Endothelial cell of umbilical vein (primary cell): ENCODE measurements around the gene CDRT15. TPM values are rescaled to one million over a fixed set of nuclear protein-coding genes. Genes with fewer than 3 reads are reported as not detected.

Experiments used
- BruUV-seq: library from RNA; stranded (reverse); fragments of 400-500 nt; replicated peaks from 2 replicates; lab custom pipeline; 2021; lab: Mats Ljungman, UMichigan
- CTCF ChIA-PET: fragments of 300-600, 350-600 bp; sonication (Branson Sonifier 250); formaldehyde crosslinking; loops from one replicate; lab custom pipeline; 2021; ENCODE audit warnings: antibody characterized with exemption, inconsistent platforms; lab: Charles Lee
- POLR2A ChIA-PET: fragments of 300-600, 350-600 bp; sonication (Branson Sonifier 250); formaldehyde crosslinking; loops from one replicate; lab custom pipeline; 2021; ENCODE audit warnings: antibody characterized with exemption, inconsistent platforms; lab: Charles Lee
- DNase-seq: peaks from one replicate; pipeline ENCODE4 v3.0.0-alpha.2; 2011; ENCODE audit warnings: low read depth, low spot score
- FAIRE-seq: peaks from 2 replicates; lab custom pipeline; 2011; peaks lifted over from hg19 to GRCh38; lab: Jason Lieb, UNC
- H2AFZ ChIP-seq: 2 replicates; pipeline ENCODE4 v1.6.0; 2012; ENCODE audit warnings: low read depth, low read length, control low read depth, inconsistent platforms
- H3K27ac ChIP-seq: 2 replicates; pipeline ENCODE4 v1.5.1; 2011; ENCODE audit warnings: low read depth, mild to moderate bottlenecking, control low read depth, low read length, moderate library complexity; ENCODE audit not compliant: insufficient read depth
- H3K27me3 ChIP-seq, 2 experiments: 2 replicates each; pipeline versions ENCODE4 v1.6.0 to v1.6.1; 2011; ENCODE audit warnings: low read length in 2 of 2, mixed read lengths in 1 of 2; ENCODE audit not compliant: control insufficient read depth in 2 of 2, insufficient read depth in 2 of 2
- H3K36me3 ChIP-seq, 2 experiments: 2 replicates in 1 of 2; 3 replicates in 1 of 2; pipeline ENCODE4 v1.5.1; 2011; ENCODE audit warnings: low read length in 2 of 2, mild to moderate bottlenecking in 1 of 2, moderate library complexity in 1 of 2; ENCODE audit not compliant: control insufficient read depth in 2 of 2, insufficient read depth in 2 of 2; ENCODE audit errors: extremely low read depth in 1 of 2
- H3K4me1 ChIP-seq: 3 replicates; pipeline ENCODE4 v1.5.1; 2011; ENCODE audit warnings: mild to moderate bottlenecking, low read length; ENCODE audit not compliant: control insufficient read depth, insufficient read depth; ENCODE audit errors: extremely low read depth
- H3K4me2 ChIP-seq: 2 replicates; pipeline ENCODE4 v1.6.1; 2011; ENCODE audit warnings: low read length, control low read depth, mixed read lengths; ENCODE audit not compliant: insufficient read depth
- H3K4me3 ChIP-seq, 3 experiments: fragments of 200-600 bp in 1 of 3; sonication (generic), shearing (Covaris generic) in 1 of 3; replicated peaks in 1 of 3; 2 replicates each; pipeline ENCODE4 v1.5.1; 2011 to 2016; ENCODE audit warnings: control low read depth in 3 of 3, low read length in 3 of 3, mild to moderate bottlenecking in 2 of 3, inconsistent platforms in 1 of 3, low read depth in 1 of 3, moderate library complexity in 1 of 3; ENCODE audit not compliant: insufficient read depth in 1 of 3
- H3K79me2 ChIP-seq: 2 replicates; pipeline ENCODE4 v1.6.0; 2012; ENCODE audit warnings: low read length, inconsistent platforms; ENCODE audit not compliant: control insufficient read depth, insufficient read depth
- H3K9ac ChIP-seq: replicated peaks from 2 replicates; pipeline ENCODE3; 2011; ENCODE audit warnings: low read length, control low read depth; ENCODE audit not compliant: insufficient read depth; ENCODE audit errors: extremely low read depth
- H3K9me1 ChIP-seq: replicated peaks from 3 replicates; pipeline ENCODE4 v1.6.0; 2011; ENCODE audit warnings: mild to moderate bottlenecking, low read length; ENCODE audit not compliant: control insufficient read depth, insufficient read depth; ENCODE audit errors: extremely low read depth
- H3K9me3 ChIP-seq: replicated peaks from 2 replicates; pipeline ENCODE4 v1.5.1; 2012; ENCODE audit warnings: low read length, inconsistent platforms; ENCODE audit not compliant: control insufficient read depth, insufficient read depth
- H4K20me1 ChIP-seq: replicated peaks from 2 replicates; pipeline ENCODE3; 2011; ENCODE audit warnings: mild to moderate bottlenecking, low read length; ENCODE audit not compliant: control insufficient read depth, insufficient read depth; ENCODE audit errors: extremely low read depth
- EZH2 ChIP-seq: IDR thresholded peaks from 2 replicates; pipeline ENCODE4 v1.6.1; 2012; ENCODE audit warnings: borderline replicate concordance, low read depth, mild to moderate bottlenecking, moderate library complexity, low read length, inconsistent platforms; ENCODE audit not compliant: severe bottlenecking
- FOS ChIP-seq: IDR thresholded peaks from 2 replicates; pipeline ENCODE4 v1.6.1; 2011; ENCODE audit warnings: mild to moderate bottlenecking, low read length, moderate library complexity, borderline replicate concordance; ENCODE audit not compliant: insufficient read depth
- GATA2 ChIP-seq: IDR thresholded peaks from 2 replicates; pipeline ENCODE4 v1.7.0; 2011; ENCODE audit warnings: low read depth, mild to moderate bottlenecking, moderate library complexity, mixed read lengths, low read length; ENCODE audit not compliant: insufficient read length, insufficient read depth
- JUN ChIP-seq: IDR thresholded peaks from 2 replicates; pipeline ENCODE4 v1.6.1; 2011; ENCODE audit warnings: borderline replicate concordance, low read depth; ENCODE audit not compliant: insufficient read length, insufficient read depth
- MAX ChIP-seq: IDR thresholded peaks from 2 replicates; pipeline ENCODE4 v1.6.1; 2011; ENCODE audit not compliant: insufficient read depth, insufficient read length
- MYC ChIP-seq: IDR thresholded peaks from one replicate; pipeline ENCODE4 v1.6.1; 2011; ENCODE audit warnings: mild to moderate bottlenecking, low read depth, low read length
- POLR2A ChIP-seq: IDR thresholded peaks from 2 replicates; pipeline ENCODE4 v1.6.1; 2012; ENCODE audit warnings: low read depth, mild to moderate bottlenecking, control low read depth, low read length
- POLR2AphosphoS5 ChIP-seq: IDR thresholded peaks from 2 replicates; pipeline ENCODE4 v1.6.1; 2012; ENCODE audit warnings: low read depth, mild to moderate bottlenecking, control low read depth, low read length, moderate library complexity; ENCODE audit not compliant: insufficient read depth
- dilution Hi-C: fragments of 300-500 bp; cut with MboI; formaldehyde crosslinking; loops from one replicate; pipeline ENCODE4 v1.15.0; 2019; ENCODE audit warnings: low sequenced_read_pairs; ENCODE audit not compliant: extremely low pct_ligation_motif_present
- intact Hi-C: fragments of 100-400 bp; cut with micrococcal nuclease; formaldehyde crosslinking; loops from one replicate; pipeline ENCODE4 v1.10.0; 2022
- polyA plus RNA-seq, 4 experiments: library from polyadenylated mRNA; depleted of rRNA in 3 of 4; stranded (reverse) in 3 of 4; unstranded in 1 of 4; fragments of >200 nt; gene quantifications; 2 replicates each; pipeline versions ENCODE4 v1.2.1 to v1.2.3, GENCODE V29; 2011 to 2012; ENCODE audit warnings: missing spikeins in 1 of 4
- total RNA-seq: library from RNA; stranded (reverse); gene quantifications from 2 replicates; pipeline ENCODE4 v1.2.3, GENCODE V29; 2021
- TF ChIP-seq, protein P1 (sequence below), 2 donors: IDR thresholded peaks; 1 replicate in 1 of 2; 2 replicates in 1 of 2; pipeline ENCODE4 v1.5.1; 2011; ENCODE audit warnings: low read length in 2 of 2, mild to moderate bottlenecking in 2 of 2, moderate library complexity in 2 of 2, control low read depth in 1 of 2, inconsistent platforms in 1 of 2, low read depth in 1 of 2; ENCODE audit not compliant: insufficient read depth in 1 of 2; ENCODE audit errors: extremely low read depth in 1 of 2

CDRT15 gene
- total and polyA plus RNA-seq, 2 donors (not counting 3 experiments of a cell fraction or from before 2014, with no cell fraction given), result not detected

DNA sequence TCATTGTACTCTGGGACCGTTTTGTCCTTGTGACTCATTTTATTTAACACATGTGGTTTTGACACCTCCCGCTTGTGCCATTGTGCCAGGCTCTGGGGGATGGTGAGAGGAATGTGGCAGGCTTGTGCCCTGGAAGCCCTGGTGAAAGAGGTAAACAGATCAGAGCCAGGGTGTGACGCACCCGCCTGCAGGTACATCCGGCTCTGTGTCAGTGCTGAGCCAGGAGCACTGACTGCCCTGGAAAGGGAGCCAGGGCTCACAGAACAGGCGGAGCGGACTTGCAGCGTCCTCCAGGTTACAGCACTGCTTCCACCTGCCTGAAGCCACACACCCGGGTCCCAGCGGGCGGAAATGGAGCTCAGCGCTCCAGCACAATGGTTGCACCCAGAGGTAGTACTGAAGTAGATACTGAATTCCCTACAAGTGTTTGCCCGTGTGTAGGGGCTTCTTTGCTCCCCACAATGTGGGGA, 30.6 kb downstream of the CDRT15 start:
- H3K27me3 ChIP-seq, result no peaks in the 10 kb centered on the region
- H3K9ac ChIP-seq, result no peak overlapping the region
- no peaks in the 10 kb centered on the region for H3K36me3 ChIP-seq
- no peaks in the 10 kb centered on the region for H3K9me3 ChIP-seq
- intact Hi-C loops (no loop called here), dilution Hi-C loops (no loop called here)
- H3K9me1 ChIP-seq, result no peaks in the 10 kb centered on the region
- no peak overlapping the region for H2AFZ ChIP-seq
- ChIA-PET CTCF (no interaction called here), POLR2A (no interaction called here)
- no peaks in the 10 kb centered on the region for H4K20me1 ChIP-seq
- no peaks in the 10 kb centered on the region for H3K79me2 ChIP-seq
- FAIRE-seq, result peak; percentile 78
- no peak overlapping the region for H3K4me3 ChIP-seq
- H3K4me1 ChIP-seq, result peaks cover 4% of the 10 kb centered on the region
- no peak overlapping the region for H3K27ac ChIP-seq
- TF ChIP-seq MYC (no peak), GATA2 (no peak)
- H3K4me2 ChIP-seq, result no peak overlapping the region
- no peak for DNase-seq
- no TSS peak for BruUV-seq

DNA sequence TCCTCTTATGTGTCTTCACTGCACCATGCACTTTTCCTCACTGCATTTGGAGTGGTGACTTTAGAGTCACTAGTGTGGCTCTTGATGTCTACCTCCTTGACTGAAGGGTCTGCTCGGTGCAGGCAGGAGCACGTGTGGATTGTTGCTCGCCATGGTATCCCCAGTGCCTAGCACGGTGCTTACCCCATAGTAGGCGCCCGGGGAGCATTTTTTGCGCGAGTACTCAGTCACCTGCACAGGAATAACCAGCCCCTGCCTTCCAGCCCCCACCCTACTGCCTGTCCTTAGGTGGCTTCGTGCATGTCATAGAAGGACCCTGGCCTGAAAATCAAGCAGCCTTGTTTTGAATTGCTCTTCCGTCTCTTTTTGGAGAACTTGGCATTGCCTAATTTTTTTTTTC, 31.3 kb downstream of the CDRT15 start:
- dilution Hi-C loops (no loop called here), intact Hi-C loops (no loop called here)
- POLR2A ChIA-PET, result no interaction called here
- Histone ChIP-seq H4K20me1 (no peaks in the 10 kb centered on the region), H3K36me3 (no peaks in the 10 kb centered on the region), H3K79me2 (no peaks in the 10 kb centered on the region), H3K9me1 (no peaks in the 10 kb centered on the region), H3K9ac (no peak overlapping the region), H3K27ac (no peak overlapping the region), H2AFZ (no peak overlapping the region), H3K9me3 (no peaks in the 10 kb centered on the region), H3K27me3 (no peaks in the 10 kb centered on the region), H3K4me3 (no peak overlapping the region), H3K4me1 (peaks cover 7% of the 10 kb centered on the region), H3K4me2 (no peak overlapping the region)
- no TSS peak for BruUV-seq
- CTCF ChIA-PET, result no interaction called here
- TF ChIP-seq, protein P1, sequence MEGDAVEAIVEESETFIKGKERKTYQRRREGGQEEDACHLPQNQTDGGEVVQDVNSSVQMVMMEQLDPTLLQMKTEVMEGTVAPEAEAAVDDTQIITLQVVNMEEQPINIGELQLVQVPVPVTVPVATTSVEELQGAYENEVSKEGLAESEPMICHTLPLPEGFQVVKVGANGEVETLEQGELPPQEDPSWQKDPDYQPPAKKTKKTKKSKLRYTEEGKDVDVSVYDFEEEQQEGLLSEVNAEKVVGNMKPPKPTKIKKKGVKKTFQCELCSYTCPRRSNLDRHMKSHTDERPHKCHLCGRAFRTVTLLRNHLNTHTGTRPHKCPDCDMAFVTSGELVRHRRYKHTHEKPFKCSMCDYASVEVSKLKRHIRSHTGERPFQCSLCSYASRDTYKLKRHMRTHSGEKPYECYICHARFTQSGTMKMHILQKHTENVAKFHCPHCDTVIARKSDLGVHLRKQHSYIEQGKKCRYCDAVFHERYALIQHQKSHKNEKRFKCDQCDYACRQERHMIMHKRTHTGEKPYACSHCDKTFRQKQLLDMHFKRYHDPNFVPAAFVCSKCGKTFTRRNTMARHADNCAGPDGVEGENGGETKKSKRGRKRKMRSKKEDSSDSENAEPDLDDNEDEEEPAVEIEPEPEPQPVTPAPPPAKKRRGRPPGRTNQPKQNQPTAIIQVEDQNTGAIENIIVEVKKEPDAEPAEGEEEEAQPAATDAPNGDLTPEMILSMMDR (IDR thresholded peaks at IDR 0.05; ENCODE audit: extremely low read depth in 1 of 2, insufficient read depth in 1 of 2, low read depth in 1 of 2, low read length in 2 of 2), result no peak
- TF ChIP-seq GATA2, result no peak
- no peak for TF ChIP-seq POLR2AphosphoS5
- no peak for TF ChIP-seq POLR2A
- TF ChIP-seq MYC, result no peak
- TF ChIP-seq EZH2, result no peak
- no peak for TF ChIP-seq FOS
- no peak for TF ChIP-seq JUN
- TF ChIP-seq MAX, result no peak
- DNase-seq, result no peak
- FAIRE-seq, result no peak
